ENCODE results near the gene C2orf76.
A peak's percentile ranks its signal among the peaks of the same experiment; 100 is the strongest.
"Not testable (repeated sequence)": the region's sequence is repeated elsewhere in the genome, so short reads cannot be mapped to it uniquely, and the experiment has no call there.

The C2orf76 gene

DNA sequence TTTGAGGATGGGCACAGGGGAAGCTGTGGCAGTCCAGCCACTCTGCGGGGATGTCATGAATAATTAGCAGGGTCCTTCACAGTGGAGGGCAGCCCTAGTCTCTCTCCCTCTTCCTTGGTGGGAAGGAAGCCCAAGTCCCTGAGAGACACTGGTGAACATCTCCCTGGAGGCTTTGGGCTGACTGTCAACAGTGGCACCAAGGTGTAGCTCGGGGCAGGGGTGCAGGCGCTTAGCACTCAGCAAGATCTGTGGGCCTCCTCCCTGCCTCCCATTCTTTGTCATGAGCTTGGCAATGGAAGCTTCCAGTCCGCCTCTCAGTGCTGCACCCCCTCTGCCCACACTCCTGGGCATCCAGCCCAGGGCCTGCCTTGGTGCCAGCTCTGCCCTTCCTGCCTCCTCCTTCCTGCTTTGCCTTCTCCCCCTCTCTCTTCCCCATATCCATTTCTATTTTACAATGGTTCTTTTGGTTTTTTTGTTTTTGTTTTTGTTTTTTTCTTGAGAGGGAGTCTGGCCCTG lies 83.6 kb downstream of the C2orf76 start:
- H3K4me3 ChIP-seq (ENCODE audit: low read depth, low read length): no peak overlapping the region

DNA sequence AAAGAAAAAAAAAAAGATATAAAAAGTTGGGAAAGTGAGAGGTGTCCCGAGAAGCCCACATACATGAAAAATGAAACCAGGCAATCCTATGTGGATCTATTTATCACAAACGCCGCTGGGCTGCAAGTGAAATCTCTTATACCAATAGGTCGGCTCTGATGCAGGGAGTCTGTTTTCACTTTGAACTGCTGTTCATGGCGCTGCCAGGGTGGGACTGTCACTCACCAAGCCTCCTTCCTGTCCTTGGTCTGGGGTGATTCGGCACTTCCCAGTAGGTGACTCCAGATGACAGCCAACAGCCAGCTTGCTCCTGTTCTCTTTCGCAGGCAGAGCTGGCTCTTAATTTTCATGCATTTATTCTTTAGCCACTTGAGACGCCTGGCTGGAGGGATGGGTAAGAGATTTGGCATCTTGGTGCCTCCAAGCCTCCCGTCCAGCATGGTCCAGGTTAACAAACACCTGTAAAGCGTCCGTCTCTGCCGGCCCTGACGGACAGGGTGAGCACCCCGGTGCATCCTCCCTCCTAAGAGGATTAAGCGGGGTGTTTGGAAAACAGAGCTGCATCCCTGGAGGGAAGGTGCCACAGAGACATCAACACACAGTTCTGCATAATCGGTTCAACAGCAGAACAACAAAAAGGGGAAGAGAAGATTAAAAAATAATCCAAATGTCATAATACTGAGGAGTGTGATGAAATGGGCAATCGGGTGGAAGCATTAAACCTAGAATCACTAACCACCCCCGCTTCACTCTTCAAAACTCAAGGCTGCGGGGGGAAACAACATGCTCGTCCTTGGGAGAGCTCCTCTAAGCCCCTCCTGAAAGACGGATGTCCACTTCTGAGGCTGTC lies 84.3 kb downstream of the C2orf76 start:
- Histone ChIP-seq H3K9me3 (ENCODE audit: severe bottlenecking) (no peaks in the 10 kb centered on the region), H3K36me3 (no peaks in the 10 kb centered on the region), H3K27ac (no peak overlapping the region), H3K27me3 (ENCODE audit: insufficient read depth, low read depth, severe bottlenecking) (no peaks in the 10 kb centered on the region), H3K4me3 (ENCODE audit: low read depth, low read length) (no peak overlapping the region; the same call in 1 of the 2 replicates)
- peak; percentile 42 for DNase-seq
- no peak for TF ChIP-seq CTCF (IDR thresholded peaks at IDR 0.05; ENCODE audit: low read depth, low read length)

More for the DNA sequence above, 83.6 kb downstream of the C2orf76 start:
- Histone ChIP-seq H3K36me3 (no peaks in the 10 kb centered on the region), H3K27me3 (ENCODE audit: insufficient read depth, low read depth, severe bottlenecking) (no peaks in the 10 kb centered on the region), H3K27ac (no peak overlapping the region), H3K9me3 (ENCODE audit: severe bottlenecking) (no peaks in the 10 kb centered on the region)
- TF ChIP-seq CTCF (IDR thresholded peaks at IDR 0.05; ENCODE audit: low read depth, low read length): no peak
- no peak for DNase-seq

DNA sequence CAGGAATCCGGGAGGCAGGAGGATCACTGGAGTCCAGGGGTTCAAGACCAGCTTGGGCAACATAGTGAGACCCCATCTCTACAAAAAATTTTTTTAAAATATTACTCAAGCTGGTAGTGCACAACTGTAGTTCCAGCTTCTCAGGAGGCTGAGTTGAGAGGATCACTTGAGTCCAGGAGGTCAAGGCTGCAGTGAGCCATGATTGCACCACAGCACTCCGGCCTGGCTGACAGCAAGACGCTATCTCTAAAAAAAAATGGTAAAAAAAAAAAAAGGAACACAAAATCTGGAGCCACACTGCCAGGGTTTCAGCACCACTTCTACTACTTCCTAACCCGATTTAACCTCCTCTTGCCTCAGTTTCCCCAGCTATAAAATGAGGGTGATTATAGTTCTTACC lies 86.0 kb downstream of the C2orf76 start:
- DNase-seq: no peak
- no peaks in the 10 kb centered on the region for H3K27me3 ChIP-seq (ENCODE audit: insufficient read depth, low read depth, severe bottlenecking)
- no peak overlapping the region for H3K4me3 ChIP-seq (ENCODE audit: low read depth, low read length)
- no peak overlapping the region for H3K27ac ChIP-seq
- H3K9me3 ChIP-seq (ENCODE audit: severe bottlenecking): no peaks in the 10 kb centered on the region
- H3K36me3 ChIP-seq: no peaks in the 10 kb centered on the region
- TF ChIP-seq CTCF (IDR thresholded peaks at IDR 0.05; ENCODE audit: low read depth, low read length): no peak

DNA sequence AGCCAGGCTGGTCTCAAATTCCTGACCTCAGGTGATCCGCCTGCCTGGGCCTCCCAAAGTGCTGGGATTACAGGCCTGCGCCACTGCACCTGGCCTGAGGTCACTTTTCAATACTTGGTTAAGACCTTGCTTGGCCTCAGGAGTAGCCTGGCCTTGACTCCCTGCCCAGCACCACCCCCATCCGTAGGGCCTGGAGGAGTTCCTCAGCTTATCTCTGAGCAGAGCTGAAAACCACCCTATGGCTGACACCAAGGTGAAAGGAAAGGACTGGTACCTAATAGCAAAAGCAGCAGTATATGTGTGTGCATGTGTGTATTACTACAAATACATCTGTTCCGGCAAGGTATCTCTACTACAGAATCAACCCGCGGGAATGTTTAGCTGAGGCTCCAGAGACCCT lies 87.0 kb downstream of the C2orf76 start:
- no peaks in the 10 kb centered on the region for H3K9me3 ChIP-seq (ENCODE audit: severe bottlenecking)
- H3K27ac ChIP-seq: no peak overlapping the region
- H3K4me3 ChIP-seq (ENCODE audit: low read depth, low read length): no peak overlapping the region
- DNase-seq: peak; percentile 78
- no peaks in the 10 kb centered on the region for H3K27me3 ChIP-seq (ENCODE audit: insufficient read depth, low read depth, severe bottlenecking)
- no peak for TF ChIP-seq CTCF (IDR thresholded peaks at IDR 0.05; ENCODE audit: low read depth, low read length)
- no peaks in the 10 kb centered on the region for H3K36me3 ChIP-seq

DNA sequence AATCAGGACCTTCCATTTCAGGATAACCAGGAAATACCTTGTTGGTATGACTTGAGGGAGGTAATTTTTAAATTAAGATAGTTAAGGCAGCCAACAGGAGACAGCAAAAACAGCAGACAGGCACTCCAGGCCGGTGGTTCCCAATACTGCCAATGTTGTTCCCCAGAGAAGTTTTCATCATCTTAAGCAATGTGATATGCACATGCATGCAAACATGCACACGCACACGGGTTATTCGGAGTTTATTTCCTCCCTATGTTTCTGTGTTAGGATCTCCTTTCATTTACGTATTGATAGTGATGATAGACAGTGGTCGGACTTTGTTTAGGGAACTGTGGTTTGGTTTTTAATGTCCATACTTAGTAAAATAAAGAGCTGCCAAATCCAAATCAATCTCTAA lies 87.7 kb downstream of the C2orf76 start:
- H3K36me3 ChIP-seq: no peaks in the 10 kb centered on the region
- H3K27ac ChIP-seq: no peak overlapping the region
- no peak for DNase-seq

DNA sequence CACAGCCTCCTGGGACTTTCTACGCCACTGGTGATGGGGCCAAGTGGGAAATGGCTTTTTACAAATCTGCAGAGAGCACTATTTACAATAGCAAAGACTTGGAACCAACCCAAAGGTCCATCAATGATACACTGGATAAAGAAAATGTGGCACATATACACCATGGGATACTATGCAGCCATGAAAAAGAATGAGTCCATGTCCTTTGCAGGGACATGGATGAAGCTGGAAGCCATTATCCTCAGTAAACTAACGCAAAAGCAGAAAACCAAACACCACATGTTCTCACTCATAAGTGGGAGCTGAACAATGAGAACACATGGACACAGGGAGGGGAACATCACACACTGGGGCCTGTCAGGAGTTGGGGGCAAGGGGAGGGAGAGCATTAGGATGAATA lies 88.2 kb downstream of the C2orf76 start:
- not testable (repeated sequence) for H3K36me3 ChIP-seq; DNase-seq; H3K9me3 ChIP-seq (ENCODE audit: severe bottlenecking); H3K4me3 ChIP-seq (ENCODE audit: low read depth, low read length); H3K27me3 ChIP-seq (ENCODE audit: insufficient read depth, low read depth, severe bottlenecking); H3K27ac ChIP-seq

More for the DNA sequence above, 87.7 kb downstream of the C2orf76 start:
- no peak for TF ChIP-seq CTCF (IDR thresholded peaks at IDR 0.05; ENCODE audit: low read depth, low read length)
- no peaks in the 10 kb centered on the region for H3K9me3 ChIP-seq (ENCODE audit: severe bottlenecking)
- no peaks in the 10 kb centered on the region for H3K27me3 ChIP-seq (ENCODE audit: insufficient read depth, low read depth, severe bottlenecking)
- H3K4me3 ChIP-seq (ENCODE audit: low read depth, low read length): no peak overlapping the region
